ENCODE measurements around the gene THAP7.
"Not testable (repeated sequence)": the region's sequence is repeated elsewhere in the genome, so short reads cannot be mapped to it uniquely, and the experiment has no call there.

THAP7 gene

GRCh38 chr22:20977019-20977418 is 24.9 kb downstream of the THAP7 start:
- no peak for DNase-seq

DNA sequence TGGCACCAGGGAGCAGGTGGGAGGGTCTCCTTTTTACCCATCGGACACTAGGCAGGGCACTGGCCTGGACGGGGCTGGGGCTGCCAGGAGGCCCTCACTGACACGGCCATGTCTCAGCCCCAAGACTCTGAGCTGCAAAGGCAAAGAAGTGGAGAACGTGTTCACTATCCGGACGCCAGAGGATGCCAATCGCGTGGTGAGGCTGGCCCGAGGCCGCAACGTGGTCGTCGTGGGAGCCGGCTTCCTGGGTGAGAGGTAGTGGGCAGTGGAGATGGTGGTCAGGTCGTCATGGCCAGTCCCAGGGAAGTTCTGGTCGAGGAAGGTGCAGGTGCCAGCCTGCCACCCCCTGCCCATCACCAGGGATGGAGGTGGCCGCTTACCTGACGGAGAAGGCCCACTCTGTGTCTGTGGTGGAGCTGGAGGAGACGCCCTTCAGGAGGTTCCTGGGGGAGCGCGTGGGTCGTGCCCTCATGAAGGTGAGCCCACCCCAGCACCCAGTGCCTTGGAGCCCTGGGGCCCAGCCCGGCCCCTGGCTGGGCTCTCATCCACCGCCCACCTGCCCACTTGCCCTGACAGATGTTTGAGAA is 25.5 kb downstream of the THAP7 start:
- DNase-seq: no peak

DNA sequence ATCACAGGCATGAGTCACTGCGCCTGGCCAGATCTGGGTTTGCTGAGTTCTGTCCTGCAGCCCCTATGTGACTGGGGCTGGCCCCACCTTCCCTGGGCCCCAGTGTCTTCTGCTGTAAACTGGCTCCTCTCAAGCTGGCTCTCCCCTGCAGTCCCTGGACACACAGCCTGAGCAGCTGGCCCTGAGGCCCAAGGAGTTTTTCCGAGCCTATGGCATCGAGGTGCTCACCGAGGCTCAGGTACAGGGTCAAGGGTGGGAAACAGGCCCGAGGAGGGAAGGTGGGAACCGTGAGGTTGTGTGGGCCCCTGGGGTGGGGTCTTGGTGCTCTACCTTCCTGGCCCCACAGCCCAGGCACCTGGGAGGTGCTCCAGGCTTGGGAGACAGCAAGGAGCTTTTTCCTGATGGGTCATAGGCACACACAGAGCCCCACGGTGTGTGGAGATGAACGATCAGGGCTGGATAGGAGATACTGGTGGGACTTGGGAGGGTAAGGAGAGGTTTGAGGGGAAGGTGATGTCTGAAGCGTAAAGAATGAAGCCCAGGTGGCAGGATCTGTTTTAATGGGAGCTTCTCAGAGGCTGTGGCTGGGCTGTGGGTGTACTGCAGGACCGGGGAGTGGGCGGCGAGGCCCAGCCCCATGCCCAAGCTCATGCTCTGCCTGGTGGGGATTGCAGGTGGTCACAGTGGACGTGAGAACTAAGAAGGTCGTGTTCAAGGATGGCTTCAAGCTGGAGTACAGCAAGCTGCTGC is 26.2 kb downstream of the THAP7 start:
- no peak for DNase-seq

DNA sequence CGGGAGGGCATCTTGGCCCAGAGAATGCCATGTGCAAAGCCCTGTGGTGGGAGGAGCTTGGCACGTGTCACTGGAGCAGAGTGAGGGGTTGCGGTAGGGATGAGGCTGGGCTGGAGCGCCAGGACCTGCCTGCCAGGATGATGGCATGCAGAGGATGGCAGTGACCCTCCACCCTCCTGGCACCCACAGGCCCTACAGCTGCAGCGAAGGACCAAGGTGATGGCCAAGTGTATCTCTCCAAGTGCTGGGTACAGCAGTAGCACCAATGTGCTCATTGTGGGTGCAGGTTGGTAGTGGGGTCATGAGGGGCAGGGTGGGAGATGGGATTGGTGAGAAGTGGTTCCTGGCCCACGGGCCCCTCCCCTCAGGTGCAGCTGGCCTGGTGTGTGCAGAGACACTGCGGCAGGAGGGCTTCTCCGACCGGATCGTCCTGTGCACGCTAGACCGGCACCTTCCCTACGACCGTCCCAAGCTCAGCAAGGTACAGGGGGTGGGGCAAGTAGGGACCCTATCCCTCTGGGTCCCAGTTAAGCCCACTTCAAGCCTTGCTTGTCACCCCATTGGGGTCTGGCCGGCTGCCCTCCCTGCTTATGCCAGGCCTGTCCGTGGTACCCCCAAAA is 27.5 kb downstream of the THAP7 start:
- no peak for DNase-seq

GRCh38 chr22:20973634-20974286 is 28.2 kb downstream of the THAP7 start:
- DNase-seq: no peak

GRCh38 chr22:20972933-20973577 is 28.9 kb downstream of the THAP7 start:
- no peak for DNase-seq

GRCh38 chr22:20972014-20972694 is 29.8 kb downstream of the THAP7 start:
- DNase-seq: not testable (repeated sequence)

DNA sequence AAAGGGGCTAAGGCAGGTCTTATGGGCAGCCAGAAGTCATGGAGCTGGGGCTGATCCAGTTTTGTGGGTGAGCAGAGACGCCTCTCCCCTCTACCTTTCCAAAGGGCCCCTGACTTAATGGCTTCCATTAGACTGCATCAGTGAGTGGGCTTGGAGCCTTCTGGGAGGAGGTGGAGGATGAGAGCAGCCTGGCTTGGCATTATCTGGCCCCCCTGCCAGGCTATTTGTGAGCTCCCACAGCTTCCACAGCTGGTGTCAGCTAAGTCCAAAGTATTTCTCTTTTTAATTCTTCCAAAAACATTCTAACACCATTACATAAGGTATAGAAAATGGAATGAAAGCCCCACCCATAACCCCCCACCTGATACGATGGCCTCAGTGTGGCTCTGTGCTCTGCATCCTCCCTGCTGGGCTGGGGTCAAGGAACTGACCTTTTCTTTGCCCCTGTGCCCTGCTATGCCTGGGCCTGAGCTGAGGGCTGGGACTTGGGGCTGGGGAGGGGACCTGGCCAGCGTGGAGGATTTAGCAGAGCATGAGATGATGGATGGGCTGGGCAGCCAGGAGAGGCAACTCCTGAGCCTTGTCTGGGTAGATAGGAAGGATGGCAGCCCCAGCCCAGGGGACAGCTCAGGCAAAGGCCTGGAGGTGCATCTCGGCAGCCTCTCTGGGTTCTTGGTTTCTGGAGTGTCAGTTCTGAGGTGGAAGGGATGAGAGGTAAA is 30.8 kb downstream of the THAP7 start:
- no peak for DNase-seq

GRCh38 chr22:20968281-20968977 is 33.5 kb downstream of the THAP7 start:
- no peak for DNase-seq

- no peak for DNase-seq
Observed at GRCh38 chr22:20967697-20968211, 34.2 kb downstream of the THAP7 start.

DNA sequence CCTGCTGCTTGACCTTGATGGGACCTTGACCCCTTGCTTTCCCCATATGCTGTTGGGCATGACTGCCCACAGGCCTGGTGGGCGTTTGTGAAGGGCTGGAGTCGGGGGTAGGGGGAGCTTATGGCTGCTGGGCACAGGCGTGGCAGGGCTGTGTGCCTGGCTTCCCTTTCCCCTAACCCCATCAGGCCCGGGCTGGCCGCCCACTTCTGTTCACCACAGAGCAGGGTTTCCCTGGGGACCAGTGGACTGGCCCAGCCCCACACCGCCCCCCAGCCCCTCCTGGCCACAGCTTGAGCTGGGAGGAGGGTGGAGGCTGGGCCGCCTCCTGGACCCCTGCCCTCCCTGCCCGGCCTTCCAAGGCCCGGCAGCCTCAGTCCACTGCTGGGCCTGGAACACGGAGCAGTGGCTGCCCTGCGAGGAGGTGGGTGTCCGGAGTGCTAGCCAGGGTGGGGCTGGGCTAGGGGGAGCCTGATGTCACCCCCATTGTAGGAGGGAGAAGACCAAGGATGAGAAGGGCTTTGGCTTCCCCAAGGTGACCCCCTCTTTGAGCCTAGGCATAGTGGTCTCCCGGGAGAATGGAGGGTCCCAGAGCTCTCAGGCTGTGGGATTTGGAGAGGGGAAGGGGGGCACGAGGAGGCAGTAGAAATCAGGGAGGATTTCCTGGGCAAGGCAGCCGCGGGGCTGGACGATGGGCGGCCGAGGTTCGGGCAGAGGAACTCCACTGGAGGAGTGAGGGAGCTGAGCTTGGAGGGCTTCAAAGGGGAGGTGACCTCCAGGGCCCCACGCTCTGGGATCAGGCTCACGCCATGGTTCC is 34.8 kb downstream of the THAP7 start, which contains the start of gene AIFM3:
Gene AIFM3 (plus strand): TSS at position 373 of the 814 bp plus-strand sequence. CDS start 690 bp downstream, outside the sequence.
- DNase-seq: no peak

DNA sequence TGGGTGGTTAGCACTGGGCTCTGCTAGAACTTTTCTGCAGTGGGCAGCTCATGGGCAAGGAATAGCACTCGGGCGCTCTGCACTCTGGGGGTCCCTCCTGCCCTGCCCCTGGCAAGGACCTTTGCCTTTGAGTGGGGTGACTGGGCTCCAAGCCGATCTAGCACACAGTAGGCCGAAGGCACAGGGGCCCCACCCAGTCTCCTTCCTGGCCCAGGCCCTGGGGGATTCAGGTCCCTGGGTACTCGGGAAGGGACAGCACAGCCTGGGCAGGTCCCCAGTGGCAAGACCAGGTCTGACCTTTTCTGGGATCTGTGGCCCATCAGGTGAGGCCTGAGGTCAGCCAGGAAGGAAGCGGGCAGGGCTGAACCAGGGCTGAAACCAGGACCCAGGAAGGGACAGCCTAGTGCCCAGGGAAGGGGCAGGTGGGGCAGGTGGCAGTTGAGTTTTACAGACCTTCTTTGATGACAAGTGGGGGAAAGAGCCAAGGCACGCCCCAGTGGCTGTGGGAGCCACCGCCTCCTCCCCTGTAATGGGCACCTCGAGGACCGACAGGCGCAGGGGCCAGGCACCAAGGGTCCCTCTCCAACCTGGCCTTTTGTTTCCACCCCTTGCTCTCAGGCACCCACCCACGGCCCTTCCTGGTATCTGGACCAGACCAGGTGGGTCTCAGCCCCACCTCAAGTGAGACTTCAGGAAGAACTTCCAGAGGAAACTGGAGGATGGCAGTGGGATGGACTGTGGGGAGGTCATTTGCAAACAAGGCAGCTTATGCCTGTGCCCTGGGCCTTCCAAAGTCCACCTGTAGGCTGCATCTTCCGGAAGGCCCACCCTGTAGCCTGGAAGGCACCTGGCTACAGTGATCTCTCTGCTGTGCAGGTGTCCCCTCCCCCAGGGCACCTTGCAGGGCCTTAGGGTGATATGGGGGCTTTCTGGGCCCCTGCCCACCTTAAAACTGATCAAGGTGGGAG is 35.7 kb downstream of the THAP7 start:
- DNase-seq: no peak

DNA sequence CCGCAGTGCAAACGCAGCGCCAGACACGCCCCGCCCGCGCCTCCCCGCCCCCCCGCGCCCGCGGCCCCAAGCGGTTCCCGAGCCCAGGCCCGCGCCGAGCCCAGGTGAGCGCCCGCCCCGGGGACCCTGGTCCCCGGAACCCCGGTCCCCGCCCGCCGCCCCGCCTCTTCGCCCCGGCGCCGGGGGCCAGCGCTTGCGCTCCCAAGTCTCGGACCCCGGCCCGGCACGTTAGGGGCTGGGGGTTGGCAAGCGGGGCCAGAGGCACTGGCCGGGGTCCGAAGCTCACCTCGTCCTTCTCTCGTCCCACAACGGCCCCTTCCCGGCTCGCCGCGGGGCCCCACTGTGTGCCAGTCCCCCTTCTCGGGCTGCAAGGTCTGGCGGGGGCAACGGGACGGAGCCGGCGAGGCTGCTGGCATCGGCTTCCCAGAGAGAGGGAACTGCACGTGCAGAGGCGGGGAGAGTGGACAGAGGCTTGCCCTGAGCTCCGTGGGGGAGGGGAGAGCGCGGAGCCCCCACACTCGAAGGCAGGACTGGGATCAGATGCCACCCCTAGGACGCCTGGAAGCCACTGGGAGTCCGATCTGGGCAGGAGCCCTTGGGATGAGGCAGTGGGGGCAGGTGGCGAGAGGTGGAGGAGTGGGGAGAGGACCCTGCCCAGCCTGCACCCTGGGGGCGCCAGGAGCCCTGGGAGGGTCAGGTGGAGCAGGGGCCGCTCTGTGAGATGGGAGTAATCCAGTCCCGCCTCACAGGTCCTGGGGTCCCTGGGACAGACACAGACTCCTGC is 36.6 kb downstream of the THAP7 start:
- DNase-seq: no peak

- peak in 1 of 2 donors; percentile 26 for DNase-seq
Observed at GRCh38 chr22:20964799-20965103, 37.2 kb downstream of the THAP7 start.

DNA sequence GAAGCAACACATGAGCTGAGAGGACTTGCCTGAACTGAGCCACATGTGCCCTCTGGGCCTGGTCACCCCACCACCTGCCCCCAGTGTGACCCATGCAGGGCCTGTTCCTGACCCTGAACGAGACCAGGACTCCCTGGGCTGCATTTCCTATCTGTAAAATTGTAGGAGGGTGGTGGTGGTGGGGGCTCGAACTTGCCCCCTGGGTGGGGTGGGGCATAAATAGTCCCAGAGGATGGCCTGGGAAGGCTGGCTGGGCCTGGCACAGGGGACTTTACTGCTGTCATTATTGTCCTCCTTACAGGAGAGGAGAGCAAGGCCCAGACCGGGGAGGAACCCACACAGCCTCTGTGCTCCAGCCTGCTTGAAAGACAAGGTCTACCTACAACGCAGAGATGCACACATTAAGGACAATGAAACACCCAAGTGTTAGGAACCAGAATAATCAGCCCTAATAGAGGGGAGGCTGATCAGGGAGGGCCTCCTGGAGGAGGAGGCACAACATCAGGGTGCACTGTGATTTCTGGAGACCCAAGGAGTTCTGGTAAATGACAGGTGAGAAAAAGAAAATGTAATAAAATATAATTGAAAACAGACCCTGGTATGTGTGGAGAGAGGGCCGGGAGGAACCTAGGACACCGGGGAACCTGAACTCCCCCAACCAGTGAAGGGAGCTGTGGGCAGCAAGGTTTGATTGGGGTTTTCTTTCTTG is 37.7 kb downstream of the THAP7 start:
- DNase-seq: no peak

- DNase-seq: no peak
Observed at GRCh38 chr22:20963201-20964052, 38.5 kb downstream of the THAP7 start.
